Common myeloid progenitor, CD34-positive (primary cell): Measurements from ENCODE around the gene SLC35G3.
"Not testable (repeated sequence)": the region's sequence is repeated elsewhere in the genome, so short reads cannot be mapped to it uniquely, and the experiment has no call there.

Source experiments
- CTCF ChIA-PET: fragments of 350-600 bp; sonication (Branson Sonifier 250); formaldehyde crosslinking; loops from one replicate; lab custom pipeline; 2021; ENCODE audit warnings: antibody characterized with exemption; lab: Charles Lee
- POLR2A ChIA-PET: fragments of 350-600 bp; sonication (Branson Sonifier 250); formaldehyde crosslinking; loops from one replicate; lab custom pipeline; 2021; ENCODE audit warnings: antibody characterized with exemption; lab: Charles Lee
- DNase-seq, 3 donors: peaks; one replicate each; pipeline versions ENCODE4 v3.0.0 to v3.0.0-alpha.2; 2013
- H3K27ac ChIP-seq, 2 experiments: 1 replicate in 1 of 2; 2 replicates in 1 of 2; pipeline ENCODE4 v1.7.0; 2013; ENCODE audit warnings: inconsistent platforms in 2 of 2, low read length in 2 of 2, mild to moderate bottlenecking in 2 of 2, low read depth in 1 of 2, moderate library complexity in 1 of 2; ENCODE audit not compliant: severe bottlenecking in 2 of 2, insufficient read depth in 1 of 2, poor library complexity in 1 of 2
- H3K27me3 ChIP-seq, 5 experiments: replicated peaks in 2 of 5; 1 replicate in 3 of 5; 2 replicates in 2 of 5; pipeline versions ENCODE4 v1.6.1 to v1.7.0; 2013; ENCODE audit warnings: low read length in 4 of 5, mild to moderate bottlenecking in 2 of 5, moderate library complexity in 2 of 5, inconsistent platforms in 1 of 5; ENCODE audit not compliant: insufficient read depth in 5 of 5, control insufficient read depth in 4 of 5
- H3K36me3 ChIP-seq, 4 experiments: 1 replicate in 2 of 4; 2 replicates in 2 of 4; pipeline versions ENCODE4 v1.6.1 to v1.7.0; 2013; ENCODE audit warnings: low read length in 3 of 4, control low read depth in 1 of 4, mild to moderate bottlenecking in 1 of 4; ENCODE audit not compliant: control insufficient read depth in 4 of 4, insufficient read depth in 4 of 4
- H3K4me1 ChIP-seq, 4 experiments: 1 replicate in 3 of 4; 2 replicates in 1 of 4; pipeline versions ENCODE4 v1.6.1 to v1.7.1; 2013; ENCODE audit warnings: low read length in 3 of 4, mild to moderate bottlenecking in 3 of 4, control low read depth in 1 of 4, inconsistent platforms in 1 of 4, moderate library complexity in 1 of 4; ENCODE audit not compliant: control insufficient read depth in 4 of 4, insufficient read depth in 4 of 4; ENCODE audit errors: control extremely low read depth in 1 of 4
- H3K4me3 ChIP-seq, 7 experiments: 1 replicate in 4 of 7; 2 replicates in 3 of 7; pipeline versions ENCODE4 v1.5.1 to v1.7.0; 2013; ENCODE audit warnings: mild to moderate bottlenecking in 7 of 7, low read length in 6 of 7, moderate library complexity in 6 of 7, inconsistent platforms in 2 of 7, low read depth in 2 of 7, control low read depth in 1 of 7; ENCODE audit not compliant: insufficient read depth in 4 of 7, control insufficient read depth in 1 of 7; ENCODE audit errors: extremely low read depth in 1 of 7
- H3K9me3 ChIP-seq, 5 experiments: 1 replicate in 4 of 5; 2 replicates in 1 of 5; pipeline versions ENCODE4 v1.6.1 to v1.7.1; 2013; ENCODE audit warnings: low read length in 4 of 5, mild to moderate bottlenecking in 2 of 5, inconsistent platforms in 1 of 5, low read depth in 1 of 5, moderate library complexity in 1 of 5; ENCODE audit not compliant: control insufficient read depth in 4 of 5, insufficient read depth in 2 of 5; ENCODE audit errors: control extremely low read depth in 1 of 5
- WGBS: methylation state at CpG from one replicate; pipeline ENCODE4 v1.1.5; 2013; ENCODE audit not compliant: insufficient coverage; 5-methylcytosine and 5-hydroxymethylcytosine counted together

SLC35G3 gene

DNA sequence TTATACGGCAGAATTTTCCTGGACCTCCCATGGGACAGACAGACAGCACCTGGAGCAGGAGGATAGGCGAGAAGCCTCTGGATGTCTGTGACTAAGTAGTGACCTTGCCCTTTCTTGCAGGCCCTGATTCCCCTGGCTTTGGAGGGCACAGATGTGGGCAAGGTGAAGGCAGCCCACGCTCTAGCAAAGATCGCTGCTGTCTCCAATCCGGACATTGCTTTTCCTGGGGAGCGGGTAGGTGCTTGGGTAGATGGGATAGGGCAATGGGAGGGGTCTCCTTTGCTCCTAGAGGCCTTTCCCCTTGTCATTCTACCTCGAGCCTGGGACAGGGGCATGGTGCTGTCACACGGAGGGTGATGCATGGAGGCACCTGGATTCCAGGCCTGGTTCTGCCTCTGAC lies 17.3 kb downstream of the SLC35G3 start:
- no peaks in the 10 kb centered on the region for H3K36me3 ChIP-seq
- H3K27me3 ChIP-seq: peaks cover 0 to 6% (median 0%) of the 10 kb centered on the region in 5 experiments
- no peaks in the 10 kb centered on the region for H3K9me3 ChIP-seq
- no peaks in the 10 kb centered on the region for H3K4me1 ChIP-seq
- WGBS: 92% methylated on average over 4 of the region's 8 CpGs
- DNase-seq: no peak
- H3K27ac ChIP-seq: no peak overlapping the region
- CTCF ChIA-PET: no interaction called here
- no peak overlapping the region for H3K4me3 ChIP-seq
- POLR2A ChIA-PET: no interaction called here

DNA sequence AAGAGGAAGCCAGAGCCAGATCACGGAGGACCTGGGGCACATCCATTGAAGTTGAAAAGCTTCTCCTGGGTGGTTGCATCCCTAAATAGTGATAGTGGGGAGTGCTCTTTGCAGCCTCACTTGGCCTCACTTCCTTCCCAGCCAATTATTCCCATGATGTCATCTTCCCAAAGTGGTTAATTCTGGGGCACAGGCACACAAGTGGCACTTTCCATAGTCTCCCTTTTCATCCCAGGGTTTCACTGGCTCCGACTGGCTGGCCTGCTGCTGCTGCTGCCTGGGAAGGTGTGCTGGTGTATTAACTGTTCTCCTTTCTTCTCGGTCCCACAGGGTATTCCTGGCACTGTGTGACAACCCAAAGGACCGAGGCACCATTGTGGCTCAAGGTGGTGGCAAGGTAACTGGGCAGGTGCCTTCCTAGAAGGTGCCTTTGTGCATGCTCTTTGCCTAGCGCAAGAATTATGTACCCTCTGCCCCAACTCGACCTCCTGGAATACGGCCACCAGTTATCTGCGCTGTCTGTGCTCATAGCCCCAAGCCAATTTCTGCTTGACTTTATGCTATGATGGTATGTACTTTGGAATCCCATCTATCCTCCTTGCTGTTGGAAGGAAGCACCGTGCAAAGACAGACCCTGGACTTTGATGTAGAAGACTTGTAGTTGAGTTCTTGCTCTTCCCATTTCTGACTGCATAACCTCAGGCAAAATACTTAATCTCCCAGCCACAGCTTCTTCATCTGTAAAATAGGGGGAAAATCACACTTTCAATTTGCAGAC lies 18.4 kb downstream of the SLC35G3 start:
- no peaks in the 10 kb centered on the region for H3K4me1 ChIP-seq
- H3K27me3 ChIP-seq: peaks cover 0 to 6% (median 0%) of the 10 kb centered on the region in 5 experiments
- ChIA-PET POLR2A (no interaction called here), CTCF (no interaction called here)
- H3K36me3 ChIP-seq: no peaks in the 10 kb centered on the region
- H3K4me3 ChIP-seq: no peak overlapping the region
- no peaks in the 10 kb centered on the region for H3K9me3 ChIP-seq
- DNase-seq: no peak
- 100% methylated on average over 3 of the region's 9 CpGs for WGBS
- no peak overlapping the region for H3K27ac ChIP-seq

DNA sequence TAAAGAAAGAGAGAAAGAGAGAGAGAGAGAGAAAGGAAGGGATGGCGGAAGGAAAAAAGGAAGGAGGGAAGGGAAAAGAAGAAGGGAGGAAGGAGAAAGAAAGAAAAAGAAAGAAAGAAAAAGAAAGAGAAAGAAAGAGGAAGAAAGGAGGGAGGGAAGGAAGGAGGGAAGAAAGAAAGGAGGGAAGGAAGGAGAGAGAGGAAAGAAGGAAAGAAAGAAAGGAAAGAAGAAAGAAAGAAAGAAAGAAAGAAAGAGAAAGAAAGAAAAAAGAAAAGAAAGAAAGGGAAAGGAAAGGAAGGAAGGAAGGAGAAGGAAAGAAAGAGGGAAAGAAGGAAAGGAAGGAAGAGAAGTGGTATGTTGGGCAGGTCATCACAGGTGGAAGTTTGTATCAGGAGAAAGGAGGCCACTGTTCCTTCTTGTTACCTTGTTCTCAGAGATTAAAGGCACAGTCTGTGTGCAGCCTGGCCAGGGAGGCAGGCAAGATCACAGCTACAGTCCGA lies 19.3 kb downstream of the SLC35G3 start:
- H3K4me1 ChIP-seq: no peaks in the 10 kb centered on the region
- no peak overlapping the region for H3K4me3 ChIP-seq
- no peak for DNase-seq
- CTCF ChIA-PET: no interaction called here
- POLR2A ChIA-PET: no interaction called here
- H3K27ac ChIP-seq: no peak overlapping the region
- WGBS: 100% methylated on average over 2 of the region's 2 CpGs
- H3K36me3 ChIP-seq: no peaks in the 10 kb centered on the region
- H3K27me3 ChIP-seq: peaks cover 0 to 6% (median 0%) of the 10 kb centered on the region in 5 experiments
- H3K9me3 ChIP-seq: no peaks in the 10 kb centered on the region

DNA sequence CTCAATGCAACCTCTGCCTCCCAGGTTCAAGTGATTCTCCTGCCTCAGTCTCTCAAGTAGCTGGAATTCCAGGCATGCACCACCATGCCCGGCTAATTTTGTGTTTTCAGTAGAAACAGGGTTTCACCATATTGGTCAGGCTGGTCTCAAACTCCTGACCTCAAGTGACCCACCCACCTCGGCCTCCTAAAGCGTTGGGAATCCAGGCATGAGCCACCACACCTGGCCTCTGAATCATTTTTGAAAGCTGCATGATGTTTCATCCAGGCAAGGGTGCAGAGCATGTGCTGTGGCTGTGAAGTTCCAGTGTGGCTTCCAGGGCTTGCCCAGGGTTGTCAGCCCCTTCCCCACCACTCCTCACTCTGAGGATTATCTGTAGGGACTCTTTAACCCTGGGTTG lies 21.9 kb downstream of the SLC35G3 start:
- H3K27me3 ChIP-seq, H3K27ac ChIP-seq, DNase-seq, H3K4me1 ChIP-seq, CTCF ChIA-PET, H3K9me3 ChIP-seq, POLR2A ChIA-PET, H3K36me3 ChIP-seq, H3K4me3 ChIP-seq: not testable (repeated sequence)
- WGBS: 90% methylated on average over 3 of the region's 3 CpGs

DNA sequence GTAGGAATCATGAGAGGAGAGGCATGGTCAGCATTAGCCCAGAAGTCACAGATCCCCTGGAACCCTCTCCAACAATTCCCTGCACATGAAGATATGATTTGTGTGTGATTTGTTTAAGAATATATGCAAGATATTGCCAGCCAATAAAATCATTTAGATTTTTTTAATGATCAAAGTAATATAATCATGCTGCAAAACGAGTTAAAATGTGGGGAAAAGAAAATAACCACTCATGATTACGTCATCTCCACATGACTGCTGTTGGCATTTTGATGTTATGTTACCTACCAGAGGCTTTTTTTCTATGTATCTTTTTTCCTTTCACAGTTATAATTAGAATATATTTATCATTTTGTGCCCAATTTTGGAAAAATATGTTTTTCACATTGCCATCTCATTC lies 22.4 kb downstream of the SLC35G3 start:
- Histone ChIP-seq H3K4me3 (no peak overlapping the region), H3K9me3 (no peaks in the 10 kb centered on the region), H3K27me3 (peaks cover 0 to 7% (median 0%) of the 10 kb centered on the region in 5 experiments), H3K4me1 (no peaks in the 10 kb centered on the region), H3K27ac (no peak overlapping the region), H3K36me3 (no peaks in the 10 kb centered on the region)
- WGBS: no CpG with 5 or more reads among the region's 2 CpGs
- ChIA-PET CTCF (interaction anchor here (1.4 to 2.6 kb wide), 6 partner anchors 141 to 576 kb away, joined by 5 to 17 read pairs (median 8); partner anchors contain the start of gene SLFN12L), POLR2A (no interaction called here)
- DNase-seq: peak in 1 of 3 donors; percentile 26

DNA sequence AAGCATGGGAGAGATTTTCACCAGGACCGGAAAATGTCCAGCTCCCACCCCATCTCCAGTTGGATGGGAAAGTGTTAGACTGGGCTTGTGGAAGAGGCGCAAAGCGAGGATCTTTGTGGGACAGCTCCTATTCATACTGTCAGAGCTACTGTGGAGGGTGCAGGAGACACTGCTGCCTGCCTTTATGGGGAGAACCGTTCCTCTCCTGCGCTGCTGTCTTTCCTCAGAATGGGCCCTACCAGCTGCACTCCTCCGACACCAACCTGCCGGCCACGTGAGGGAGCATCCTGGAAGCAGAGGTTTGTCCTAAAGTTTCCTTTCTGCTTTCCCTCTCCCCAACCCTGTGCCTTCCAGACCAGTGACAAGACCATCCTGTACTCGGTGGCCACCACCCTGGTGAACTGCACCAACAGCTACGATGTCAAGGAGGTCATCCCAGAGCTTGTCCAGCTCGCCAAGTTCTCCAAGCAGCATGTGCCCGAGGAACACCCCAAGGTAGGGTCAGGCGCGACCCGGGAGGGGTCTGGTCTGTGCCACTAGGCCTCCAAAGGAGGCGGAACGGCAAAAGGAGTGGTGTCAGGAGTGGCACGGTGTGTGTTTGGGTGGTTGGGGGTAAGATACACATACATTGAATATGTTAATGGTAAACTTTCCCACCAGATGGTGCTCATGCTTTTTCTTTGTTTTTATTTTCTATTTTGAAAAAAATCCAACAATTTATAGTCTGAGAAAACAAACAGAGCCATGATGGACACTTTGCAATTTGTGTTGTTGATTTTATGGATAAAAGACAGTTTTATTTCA lies 23.0 kb downstream of the SLC35G3 start:
- peaks cover 0 to 7% (median 0%) of the 10 kb centered on the region in 5 experiments for H3K27me3 ChIP-seq
- H3K4me3 ChIP-seq: no peak overlapping the region
- CTCF ChIA-PET: interaction anchor here (0.7 to 2.6 kb wide), 10 partner anchors 8 to 577 kb away, joined by 3 to 17 read pairs (median 6); partner anchors contain the start of gene SLFN12L
- no peaks in the 10 kb centered on the region for H3K36me3 ChIP-seq
- WGBS: 86% methylated on average over 16 of the region's 18 CpGs
- no peaks in the 10 kb centered on the region for H3K4me1 ChIP-seq
- POLR2A ChIA-PET: no interaction called here
- peak; percentile 42 to 62 (median 55) for DNase-seq
- no peak overlapping the region for H3K27ac ChIP-seq
- H3K9me3 ChIP-seq: no peaks in the 10 kb centered on the region
